IMR-90 (cell line): ENCODE measurements around the gene TOP2B. TPM values are rescaled to one million over a fixed set of nuclear protein-coding genes. Genes with fewer than 3 reads are reported as not detected.

Source experiments
- ATAC-seq: fragments of 200-7000 bp; cut with Tn5 transposase; 2 replicates; pipeline ENCODE4 v1.9.1; 2020; ENCODE audit warnings: low read depth, mild to moderate bottlenecking, moderate library complexity
- BruUV-seq: library from RNA; stranded (reverse); fragments of 400-500 nt; replicated peaks from 2 replicates; lab custom pipeline; 2021; lab: Mats Ljungman, UMichigan
- CTCF ChIA-PET: fragments of 300-600 bp; formaldehyde crosslinking; extraction: SDS; loops from one replicate; lab custom pipeline; 2021; ENCODE audit warnings: antibody characterized with exemption; lab: Yijun Ruan, JAX
- POLR2A ChIA-PET: fragments of 300-600 bp; sonication (Branson Sonifier 250); formaldehyde crosslinking; loops from one replicate; lab custom pipeline; 2022; ENCODE audit warnings: antibody characterized with exemption; ENCODE audit not compliant: unreplicated experiment; lab: Charles Lee
- DNase-seq: peaks from one replicate; pipeline ENCODE4 v3.0.0; 2013
- H2AFZ ChIP-seq: replicated peaks from 2 replicates; pipeline ENCODE3; 2013; ENCODE audit warnings: low read length, mild to moderate bottlenecking; ENCODE audit not compliant: poor library complexity
- H2AK5ac ChIP-seq: 2 replicates; pipeline ENCODE4 v1.6.1; 2013; ENCODE audit warnings: low read depth, low read length, inconsistent platforms
- H2AK9ac ChIP-seq: replicated peaks from 2 replicates; pipeline ENCODE3; 2013; ENCODE audit warnings: mild to moderate bottlenecking, low read depth, low read length, moderate library complexity; ENCODE audit not compliant: poor library complexity
- H2BK120ac ChIP-seq: 2 replicates; pipeline ENCODE4 v1.6.1; 2013; ENCODE audit warnings: low read depth, low read length, inconsistent platforms
- H2BK15ac ChIP-seq: 3 replicates; pipeline ENCODE4 v1.6.1; 2013; ENCODE audit warnings: low read depth, low read length, inconsistent platforms
- H2BK20ac ChIP-seq: 2 replicates; pipeline ENCODE4 v1.6.1; 2013; ENCODE audit warnings: low read depth, mild to moderate bottlenecking, inconsistent platforms, low read length, moderate library complexity
- H2BK5ac ChIP-seq: 2 replicates; pipeline ENCODE4 v1.6.1; 2013; ENCODE audit warnings: mild to moderate bottlenecking, low read depth, low read length, inconsistent platforms; ENCODE audit not compliant: poor library complexity, severe bottlenecking
- H3K14ac ChIP-seq: replicated peaks from 2 replicates; pipeline ENCODE4 v1.6.1; 2013; ENCODE audit warnings: low read depth, low read length, inconsistent platforms
- H3K18ac ChIP-seq: 2 replicates; pipeline ENCODE4 v1.6.1; 2013; ENCODE audit warnings: low read depth, low read length, control low read depth
- H3K23ac ChIP-seq: 2 replicates; pipeline ENCODE4 v1.6.1; 2013; ENCODE audit warnings: low read depth, low read length, inconsistent platforms
- H3K27ac ChIP-seq: 2 replicates; pipeline ENCODE4 v1.5.1; 2013; ENCODE audit warnings: mild to moderate bottlenecking, control low read depth, low read length; ENCODE audit not compliant: insufficient read depth
- H3K27me3 ChIP-seq: 2 replicates; pipeline ENCODE4 v1.6.1; 2013; ENCODE audit warnings: low read length; ENCODE audit not compliant: control insufficient read depth, insufficient read depth
- H3K36me3 ChIP-seq: 2 replicates; pipeline ENCODE4 v1.6.1; 2013; ENCODE audit warnings: low read length, mixed read lengths; ENCODE audit not compliant: control insufficient read depth, insufficient read depth
- H3K4ac ChIP-seq: 2 replicates; pipeline ENCODE4 v1.6.1; 2013; ENCODE audit warnings: low read depth, low read length, inconsistent platforms
- H3K4me1 ChIP-seq: 2 replicates; pipeline ENCODE4 v1.6.1; 2013; ENCODE audit warnings: low read length, mixed read lengths; ENCODE audit not compliant: control insufficient read depth, insufficient read depth
- H3K4me2 ChIP-seq: 2 replicates; pipeline ENCODE4 v1.6.1; 2013; ENCODE audit warnings: low read depth, mild to moderate bottlenecking, control low read depth, low read length, moderate library complexity
- H3K4me3 ChIP-seq: 2 replicates; pipeline ENCODE4 v1.5.1; 2013; ENCODE audit warnings: low read depth, mild to moderate bottlenecking, control low read depth, low read length, moderate library complexity; ENCODE audit not compliant: insufficient read depth
- H3K56ac ChIP-seq: 2 replicates; pipeline ENCODE4 v1.6.1; 2013; ENCODE audit warnings: low read length, inconsistent platforms; ENCODE audit not compliant: insufficient read depth; ENCODE audit errors: extremely low read depth
- H3K79me1 ChIP-seq, 2 experiments: 2 replicates each; pipeline ENCODE4 v1.6.1; 2013; ENCODE audit warnings: low read length in 2 of 2, inconsistent platforms in 1 of 2, low read depth in 1 of 2
- H3K9ac ChIP-seq: 2 replicates; pipeline ENCODE4 v1.6.1; 2013; ENCODE audit warnings: low read depth, low read length, control low read depth
- H3K9me1 ChIP-seq: 2 replicates; pipeline ENCODE4 v1.6.1; 2013; ENCODE audit warnings: low read length, inconsistent platforms; ENCODE audit not compliant: insufficient read depth
- H3K9me3 ChIP-seq: 2 replicates; pipeline ENCODE4 v1.6.1; 2013; ENCODE audit warnings: low read length; ENCODE audit not compliant: control insufficient read depth, insufficient read depth
- H4K20me1 ChIP-seq: 2 replicates; pipeline ENCODE4 v1.6.1; 2013; ENCODE audit warnings: low read length, inconsistent platforms; ENCODE audit not compliant: insufficient read depth
- H4K5ac ChIP-seq: 2 replicates; pipeline ENCODE4 v1.6.1; 2013; ENCODE audit warnings: mild to moderate bottlenecking, low read depth, low read length, control low read depth
- H4K8ac ChIP-seq, 2 experiments: 2 replicates each; pipeline ENCODE4 v1.6.1; 2013; ENCODE audit warnings: low read depth in 2 of 2, low read length in 2 of 2, control low read depth in 1 of 2, inconsistent platforms in 1 of 2
- H4K91ac ChIP-seq: 2 replicates; pipeline ENCODE4 v1.6.1; 2013; ENCODE audit warnings: low read depth, low read length, inconsistent platforms; ENCODE audit not compliant: insufficient read depth
- NFE2L2 ChIP-seq: fragments of 150-350 bp; IDR thresholded peaks from 2 replicates; pipeline ENCODE4 v1.6.1; 2016; ENCODE audit warnings: low read depth, mild to moderate bottlenecking, low read length
- WGBS, 2 experiments: methylation state at CpG; one replicate each; pipeline versions ENCODE4 v1.1.5 to v1.1.7; 2013; ENCODE audit warnings: missing lambda C conversion rate in 2 of 2; ENCODE audit not compliant: insufficient read length in 1 of 2; ENCODE audit errors: extremely low coverage in 2 of 2; 5-methylcytosine and 5-hydroxymethylcytosine counted together
- dilution Hi-C: fragments of 300-500 bp; cut with HindIII; formaldehyde crosslinking; loops from one replicate; pipeline ENCODE4 v1.14.3; 2018; ENCODE audit warnings: low sequenced_read_pairs; ENCODE audit not compliant: unreplicated experiment
- in situ Hi-C: fragments of 300-500 bp; cut with MboI; formaldehyde crosslinking; loops from 3 replicates; pipeline ENCODE4 v1.14.3; 2019; ENCODE audit warnings: low sequenced_read_pairs, inconsistent platforms, mixed read lengths
- intact Hi-C: fragments of 100-400 bp; cut with micrococcal nuclease; formaldehyde crosslinking; loops from 2 replicates; pipeline ENCODE4 v1.10.0; 2022
- polyA plus RNA-seq, 3 experiments: library from polyadenylated mRNA; depleted of rRNA; stranded (reverse); fragments of >200 nt; gene quantifications; 2 replicates each; pipeline ENCODE4 v1.2.3, GENCODE V29; 2012; ENCODE audit warnings: low replicate concordance in 1 of 3
- total RNA-seq: library from RNA; depleted of rRNA; stranded (reverse); fragments of >200 nt; gene quantifications from 2 replicates; pipeline ENCODE4 v1.2.3, GENCODE V29; 2012

TOP2B gene
- total and polyA plus RNA-seq, 2 of the 4 experiments (the other 2 are of a cell fraction) = 45.5 to 53.4 TPM

- Histone ChIP-seq H4K5ac (no peak overlapping the region), H4K20me1 (no peaks in the 10 kb centered on the region), H3K56ac (no peak overlapping the region), H3K14ac (no peak overlapping the region), H3K9ac (no peak overlapping the region), H3K27ac (no peak overlapping the region), H3K18ac (no peak overlapping the region), H3K4me2 (no peak overlapping the region), H2BK15ac (no peak overlapping the region), H2AFZ (no peak overlapping the region), H3K9me1 (no peaks in the 10 kb centered on the region), H4K91ac (no peak overlapping the region), H3K79me1 (no peaks in the 10 kb centered on the region), H2AK9ac (no peak overlapping the region), H3K36me3 (no peaks in the 10 kb centered on the region), H3K4me1 (no peaks in the 10 kb centered on the region), H4K8ac (no peak overlapping the region), H3K4me3 (no peak overlapping the region), H2AK5ac (no peak overlapping the region), H3K23ac (no peak overlapping the region), H2BK20ac (no peak overlapping the region), H3K4ac (no peak overlapping the region), H3K27me3 (peaks cover 2% of the 10 kb centered on the region; the same call in 1 of the 2 replicates), H2BK120ac (no peak overlapping the region), H3K9me3 (no peaks in the 10 kb centered on the region), H2BK5ac (no peak overlapping the region)
- no TSS peak for BruUV-seq
- WGBS, 2 experiments = no CpG with 5 or more reads among the region's 6 CpGs
- dilution Hi-C loops = no loop called here
- no peak for DNase-seq
- ATAC-seq = no peak
- POLR2A ChIA-PET = no interaction called here
- in situ Hi-C loops = no loop called here
- intact Hi-C loops = no loop called here
- no peak for TF ChIP-seq NFE2L2
- CTCF ChIA-PET = no interaction called here
Measured at GRCh38 chr3:25679642-25680302, 15.1 kb upstream of the TOP2B start.
